Lung (tissue), 12 donors: ENCODE data around the gene EPHA6. TPM values are rescaled to one million over a fixed set of nuclear protein-coding genes. Genes with fewer than 3 reads are reported as not detected.

Experiments
- ATAC-seq: fragments of 200-7000 bp; cut with Tn5 transposase; one replicate; pipeline ENCODE4 v1.9.1; 2020; ENCODE audit warnings: moderate number of reproducible peaks; ENCODE audit not compliant: insufficient read depth, low FRiP score
- DNase-seq, 3 donors: peaks; one replicate each; pipeline ENCODE4 v3.0.0-alpha.2; 2013 to 2017
- H3K27ac ChIP-seq, 2 donors: one replicate each; pipeline ENCODE4 v1.5.1; 2013; ENCODE audit warnings: mild to moderate bottlenecking in 2 of 2, moderate library complexity in 2 of 2, control low read depth in 1 of 2, inconsistent platforms in 1 of 2, low read depth in 1 of 2, low read length in 1 of 2
- H3K27me3 ChIP-seq, 3 donors: one replicate each; pipeline ENCODE4 v1.5.1; 2013; ENCODE audit warnings: low read length in 2 of 3; ENCODE audit not compliant: control insufficient read depth in 3 of 3, insufficient read depth in 3 of 3
- H3K36me3 ChIP-seq, 4 donors: one replicate each; pipeline ENCODE4 v1.5.1; 2013; ENCODE audit warnings: low read length in 4 of 4, mild to moderate bottlenecking in 1 of 4, moderate library complexity in 1 of 4; ENCODE audit not compliant: control insufficient read depth in 4 of 4, insufficient read depth in 4 of 4
- H3K4me1 ChIP-seq, 5 donors: one replicate each; pipeline ENCODE4 v1.5.1; 2013; ENCODE audit warnings: low read length in 5 of 5, mild to moderate bottlenecking in 2 of 5, moderate library complexity in 1 of 5; ENCODE audit not compliant: control insufficient read depth in 5 of 5, insufficient read depth in 5 of 5
- H3K4me3 ChIP-seq: one replicate; pipeline ENCODE4 v1.5.1; 2013; ENCODE audit warnings: mild to moderate bottlenecking, control low read depth, moderate library complexity
- H3K9ac ChIP-seq, 2 donors: one replicate each; pipeline ENCODE4 v1.5.1; 2013; ENCODE audit warnings: low read length in 2 of 2, control low read depth in 1 of 2; ENCODE audit not compliant: insufficient read depth in 1 of 2
- H3K9me3 ChIP-seq, 4 donors: one replicate each; pipeline ENCODE4 v1.5.1; 2013; ENCODE audit warnings: low read length in 3 of 4, mild to moderate bottlenecking in 1 of 4, moderate library complexity in 1 of 4; ENCODE audit not compliant: control insufficient read depth in 4 of 4, insufficient read depth in 3 of 4
- CTCF ChIP-seq: IDR thresholded peaks from 2 replicates; pipeline ENCODE4 v1.5.1; 2012; ENCODE audit warnings: mild to moderate bottlenecking; ENCODE audit errors: control extremely low read depth, extremely low read depth
- WGBS, 2 donors: extraction: QIAGEN DNeasy Blood & Tissue Kit; methylation state at CpG; one replicate each; pipeline ENCODE4 v1.1.7; 2013; 5-methylcytosine and 5-hydroxymethylcytosine counted together
- polyA plus RNA-seq, 2 donors: library from polyadenylated mRNA; stranded (reverse); fragments of 200-250 nt; gene quantifications; one replicate each; pipeline ENCODE4 v1.2.1, GENCODE V29; 2013
- total RNA-seq, 2 donors: library from RNA; depleted of rRNA in 1 of 2; stranded (reverse); fragments of >200 nt in 1 of 2; gene quantifications; one replicate each; pipeline ENCODE4 v1.2.1, GENCODE V29; 2014 to 2021
- donor health status: control.
- donor health status: control.
- donor health status: Bipolar disorder and iron deficiency.
- donor health status: healthy.
- donor health status: DM: yes; HTN: yes; CAD: no.

EPHA6 gene
- total and polyA plus RNA-seq, 4 donors: 0.31 to 1.3 TPM; not detected in 2

- ATAC-seq (no peak), DNase-seq (no peak)
- Histone ChIP-seq H3K27me3 (no peaks in the 10 kb centered on the region), H3K9me3 (no peaks in the 10 kb centered on the region), H3K27ac (no peak overlapping the region), H3K9ac (no peak overlapping the region), H3K4me3 (no peak overlapping the region), H3K36me3 (no peaks in the 10 kb centered on the region), H3K4me1 (no peaks in the 10 kb centered on the region)
- no peak for TF ChIP-seq CTCF
- WGBS, 2 donors: 89 to 90% methylated on average over 3 of the region's 3 CpGs
Measured at GRCh38 chr3:97742036-97742435, 927.6 kb downstream of the EPHA6 start.

GRCh38 chr3:97744289-97744688, 929.9 kb downstream of the EPHA6 start:
- no peak overlapping the region for H3K27ac ChIP-seq
- no peaks in the 10 kb centered on the region for H3K9me3 ChIP-seq
- 60 to 70% methylated on average over 3 of the region's 3 CpGs for WGBS, 2 donors
- DNase-seq (no peak), ATAC-seq (no peak)
- TF ChIP-seq CTCF: no peak
- H3K27me3 ChIP-seq: no peaks in the 10 kb centered on the region
- H3K9ac ChIP-seq: no peak overlapping the region
- H3K36me3 ChIP-seq: no peaks in the 10 kb centered on the region
- H3K4me1 ChIP-seq: no peaks in the 10 kb centered on the region
- H3K4me3 ChIP-seq: no peak overlapping the region

- DNase-seq (no peak), ATAC-seq (no peak)
- H3K27ac ChIP-seq: peak overlapping the region in 1 of 2 donors; percentile 57
- peaks cover 0 to 2% (median 0%) of the 10 kb centered on the region in 3 donors for H3K27me3 ChIP-seq
- peaks cover 0 to 1% (median 0%) of the 10 kb centered on the region in 4 donors for H3K36me3 ChIP-seq
- WGBS, 2 donors: 27 to 29% methylated on average over 22 of the region's 22 CpGs
- no peak for TF ChIP-seq CTCF
- peak overlapping the region; percentile 77 for H3K4me3 ChIP-seq
- no peaks in the 10 kb centered on the region for H3K9me3 ChIP-seq
- peak overlapping the region; percentile 81 to 96 for H3K9ac ChIP-seq
- H3K4me1 ChIP-seq: peaks cover 0 to 27% (median 4%) of the 10 kb centered on the region in 5 donors
Measured at GRCh38 chr3:97763586-97764406, 949.4 kb downstream of the EPHA6 start.
